ENCODE results near the gene NOD1. TPM values are rescaled to one million over a fixed set of nuclear protein-coding genes. Genes with fewer than 3 reads are reported as not detected.

The NOD1 gene
- total and polyA plus RNA-seq, 2 of the 8 experiments (the other 6 are each of a cell fraction or from before 2014, with no cell fraction given): 3.8 to 6.5 TPM

DNA sequence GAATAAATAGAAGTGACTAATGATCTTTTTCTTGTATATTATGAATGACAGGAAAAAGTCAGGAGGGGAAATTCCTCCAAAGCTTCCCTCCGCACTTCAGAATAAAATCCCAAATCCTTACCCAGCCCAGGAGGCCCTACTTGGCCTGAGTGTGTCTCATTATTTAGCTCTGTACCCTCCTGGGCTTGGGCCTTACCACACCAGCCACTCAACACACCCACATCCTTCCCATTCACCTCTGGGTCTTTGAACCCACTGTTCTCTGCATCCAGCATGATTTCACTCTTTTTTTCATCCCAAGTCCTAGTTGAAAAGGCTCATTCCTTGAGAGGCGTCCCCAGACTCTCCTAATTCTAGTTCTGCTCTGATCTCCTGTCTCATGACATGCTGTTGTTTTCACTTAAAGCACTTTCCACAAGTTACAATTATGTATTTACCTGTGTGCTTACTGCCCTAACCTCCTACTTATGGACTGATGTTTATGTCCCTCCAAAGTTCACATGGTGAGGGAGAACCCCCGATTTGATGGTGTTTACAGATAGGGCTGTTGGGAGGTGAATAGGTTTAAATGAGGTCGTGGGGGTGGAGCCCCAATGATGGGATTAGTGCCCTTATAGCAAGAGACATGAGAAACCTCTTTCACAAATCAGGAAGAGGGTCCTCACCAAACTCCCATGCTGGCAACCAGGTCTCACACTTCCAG, 6.4 kb downstream of the NOD1 start (continued):
- TF ChIP-seq, protein P1, sequence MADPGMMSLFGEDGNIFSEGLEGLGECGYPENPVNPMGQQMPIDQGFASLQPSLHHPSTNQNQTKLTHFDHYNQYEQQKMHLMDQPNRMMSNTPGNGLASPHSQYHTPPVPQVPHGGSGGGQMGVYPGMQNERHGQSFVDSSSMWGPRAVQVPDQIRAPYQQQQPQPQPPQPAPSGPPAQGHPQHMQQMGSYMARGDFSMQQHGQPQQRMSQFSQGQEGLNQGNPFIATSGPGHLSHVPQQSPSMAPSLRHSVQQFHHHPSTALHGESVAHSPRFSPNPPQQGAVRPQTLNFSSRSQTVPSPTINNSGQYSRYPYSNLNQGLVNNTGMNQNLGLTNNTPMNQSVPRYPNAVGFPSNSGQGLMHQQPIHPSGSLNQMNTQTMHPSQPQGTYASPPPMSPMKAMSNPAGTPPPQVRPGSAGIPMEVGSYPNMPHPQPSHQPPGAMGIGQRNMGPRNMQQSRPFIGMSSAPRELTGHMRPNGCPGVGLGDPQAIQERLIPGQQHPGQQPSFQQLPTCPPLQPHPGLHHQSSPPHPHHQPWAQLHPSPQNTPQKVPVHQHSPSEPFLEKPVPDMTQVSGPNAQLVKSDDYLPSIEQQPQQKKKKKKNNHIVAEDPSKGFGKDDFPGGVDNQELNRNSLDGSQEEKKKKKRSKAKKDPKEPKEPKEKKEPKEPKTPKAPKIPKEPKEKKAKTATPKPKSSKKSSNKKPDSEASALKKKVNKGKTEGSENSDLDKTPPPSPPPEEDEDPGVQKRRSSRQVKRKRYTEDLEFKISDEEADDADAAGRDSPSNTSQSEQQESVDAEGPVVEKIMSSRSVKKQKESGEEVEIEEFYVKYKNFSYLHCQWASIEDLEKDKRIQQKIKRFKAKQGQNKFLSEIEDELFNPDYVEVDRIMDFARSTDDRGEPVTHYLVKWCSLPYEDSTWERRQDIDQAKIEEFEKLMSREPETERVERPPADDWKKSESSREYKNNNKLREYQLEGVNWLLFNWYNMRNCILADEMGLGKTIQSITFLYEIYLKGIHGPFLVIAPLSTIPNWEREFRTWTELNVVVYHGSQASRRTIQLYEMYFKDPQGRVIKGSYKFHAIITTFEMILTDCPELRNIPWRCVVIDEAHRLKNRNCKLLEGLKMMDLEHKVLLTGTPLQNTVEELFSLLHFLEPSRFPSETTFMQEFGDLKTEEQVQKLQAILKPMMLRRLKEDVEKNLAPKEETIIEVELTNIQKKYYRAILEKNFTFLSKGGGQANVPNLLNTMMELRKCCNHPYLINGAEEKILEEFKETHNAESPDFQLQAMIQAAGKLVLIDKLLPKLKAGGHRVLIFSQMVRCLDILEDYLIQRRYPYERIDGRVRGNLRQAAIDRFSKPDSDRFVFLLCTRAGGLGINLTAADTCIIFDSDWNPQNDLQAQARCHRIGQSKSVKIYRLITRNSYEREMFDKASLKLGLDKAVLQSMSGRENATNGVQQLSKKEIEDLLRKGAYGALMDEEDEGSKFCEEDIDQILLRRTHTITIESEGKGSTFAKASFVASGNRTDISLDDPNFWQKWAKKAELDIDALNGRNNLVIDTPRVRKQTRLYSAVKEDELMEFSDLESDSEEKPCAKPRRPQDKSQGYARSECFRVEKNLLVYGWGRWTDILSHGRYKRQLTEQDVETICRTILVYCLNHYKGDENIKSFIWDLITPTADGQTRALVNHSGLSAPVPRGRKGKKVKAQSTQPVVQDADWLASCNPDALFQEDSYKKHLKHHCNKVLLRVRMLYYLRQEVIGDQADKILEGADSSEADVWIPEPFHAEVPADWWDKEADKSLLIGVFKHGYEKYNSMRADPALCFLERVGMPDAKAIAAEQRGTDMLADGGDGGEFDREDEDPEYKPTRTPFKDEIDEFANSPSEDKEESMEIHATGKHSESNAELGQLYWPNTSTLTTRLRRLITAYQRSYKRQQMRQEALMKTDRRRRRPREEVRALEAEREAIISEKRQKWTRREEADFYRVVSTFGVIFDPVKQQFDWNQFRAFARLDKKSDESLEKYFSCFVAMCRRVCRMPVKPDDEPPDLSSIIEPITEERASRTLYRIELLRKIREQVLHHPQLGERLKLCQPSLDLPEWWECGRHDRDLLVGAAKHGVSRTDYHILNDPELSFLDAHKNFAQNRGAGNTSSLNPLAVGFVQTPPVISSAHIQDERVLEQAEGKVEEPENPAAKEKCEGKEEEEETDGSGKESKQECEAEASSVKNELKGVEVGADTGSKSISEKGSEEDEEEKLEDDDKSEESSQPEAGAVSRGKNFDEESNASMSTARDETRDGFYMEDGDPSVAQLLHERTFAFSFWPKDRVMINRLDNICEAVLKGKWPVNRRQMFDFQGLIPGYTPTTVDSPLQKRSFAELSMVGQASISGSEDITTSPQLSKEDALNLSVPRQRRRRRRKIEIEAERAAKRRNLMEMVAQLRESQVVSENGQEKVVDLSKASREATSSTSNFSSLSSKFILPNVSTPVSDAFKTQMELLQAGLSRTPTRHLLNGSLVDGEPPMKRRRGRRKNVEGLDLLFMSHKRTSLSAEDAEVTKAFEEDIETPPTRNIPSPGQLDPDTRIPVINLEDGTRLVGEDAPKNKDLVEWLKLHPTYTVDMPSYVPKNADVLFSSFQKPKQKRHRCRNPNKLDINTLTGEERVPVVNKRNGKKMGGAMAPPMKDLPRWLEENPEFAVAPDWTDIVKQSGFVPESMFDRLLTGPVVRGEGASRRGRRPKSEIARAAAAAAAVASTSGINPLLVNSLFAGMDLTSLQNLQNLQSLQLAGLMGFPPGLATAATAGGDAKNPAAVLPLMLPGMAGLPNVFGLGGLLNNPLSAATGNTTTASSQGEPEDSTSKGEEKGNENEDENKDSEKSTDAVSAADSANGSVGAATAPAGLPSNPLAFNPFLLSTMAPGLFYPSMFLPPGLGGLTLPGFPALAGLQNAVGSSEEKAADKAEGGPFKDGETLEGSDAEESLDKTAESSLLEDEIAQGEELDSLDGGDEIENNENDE (IDR thresholded peaks at IDR 0.05; ENCODE audit: insufficient replicate concordance, low read length): no peak

Measured in H1 (cell line).